Upper lobe of right lung (tissue), 1 donor: Measurements from ENCODE around the gene SGMS1. TPM values are rescaled to one million over a fixed set of nuclear protein-coding genes. Genes with fewer than 3 reads are reported as not detected.
A peak's percentile ranks its signal among the peaks of the same experiment; 100 is the strongest.

Experiments
- ATAC-seq: fragments of 200-7000 bp; cut with Tn5 transposase; one replicate; pipeline ENCODE4 v1.9.1; 2020; ENCODE audit warnings: mild to moderate bottlenecking, moderate library complexity
- DNase-seq: peaks from one replicate; pipeline ENCODE4 v3.0.0-alpha.2; 2020
- H3K27ac ChIP-seq: fragments of 200-600 bp; one replicate; pipeline ENCODE4 v1.8.0; 2022
- H3K27me3 ChIP-seq: fragments of 200-600 bp; one replicate; pipeline ENCODE4 v1.8.0; 2022; ENCODE audit warnings: mild to moderate bottlenecking
- H3K36me3 ChIP-seq: fragments of 200-600 bp; one replicate; pipeline ENCODE4 v1.8.0; 2022
- H3K4me1 ChIP-seq: fragments of 200-600 bp; one replicate; pipeline ENCODE4 v1.8.0; 2022
- H3K4me3 ChIP-seq: fragments of 200-600 bp; one replicate; pipeline ENCODE4 v1.8.0; 2022; ENCODE audit warnings: mild to moderate bottlenecking
- H3K9me3 ChIP-seq: fragments of 200-600 bp; one replicate; pipeline ENCODE4 v1.8.0; 2022
- CTCF ChIP-seq: fragments of 200-600 bp; IDR thresholded peaks from one replicate; pipeline ENCODE4 v1.8.0; 2022; ENCODE audit warnings: antibody characterized with exemption
- intact Hi-C: fragments of 100-400 bp; cut with DNase I; formaldehyde crosslinking; loops from one replicate; pipeline ENCODE4 v1.11.0; 2022
- total RNA-seq: library from RNA; stranded (reverse); fragmentation: NEBNext Ultra II Directional; extraction: Animal tissue kit (Norgen Biotek cat#: 25700); gene quantifications from one replicate; pipeline ENCODE4 v1.2.1, GENCODE V29; 2021
- donor health status: DM: no; HTN: yes; CAD: no; lungs with severe emphysema.

The SGMS1 gene
- total RNA-seq, 1 donor from 2014 or later: 73.1 TPM

DNA sequence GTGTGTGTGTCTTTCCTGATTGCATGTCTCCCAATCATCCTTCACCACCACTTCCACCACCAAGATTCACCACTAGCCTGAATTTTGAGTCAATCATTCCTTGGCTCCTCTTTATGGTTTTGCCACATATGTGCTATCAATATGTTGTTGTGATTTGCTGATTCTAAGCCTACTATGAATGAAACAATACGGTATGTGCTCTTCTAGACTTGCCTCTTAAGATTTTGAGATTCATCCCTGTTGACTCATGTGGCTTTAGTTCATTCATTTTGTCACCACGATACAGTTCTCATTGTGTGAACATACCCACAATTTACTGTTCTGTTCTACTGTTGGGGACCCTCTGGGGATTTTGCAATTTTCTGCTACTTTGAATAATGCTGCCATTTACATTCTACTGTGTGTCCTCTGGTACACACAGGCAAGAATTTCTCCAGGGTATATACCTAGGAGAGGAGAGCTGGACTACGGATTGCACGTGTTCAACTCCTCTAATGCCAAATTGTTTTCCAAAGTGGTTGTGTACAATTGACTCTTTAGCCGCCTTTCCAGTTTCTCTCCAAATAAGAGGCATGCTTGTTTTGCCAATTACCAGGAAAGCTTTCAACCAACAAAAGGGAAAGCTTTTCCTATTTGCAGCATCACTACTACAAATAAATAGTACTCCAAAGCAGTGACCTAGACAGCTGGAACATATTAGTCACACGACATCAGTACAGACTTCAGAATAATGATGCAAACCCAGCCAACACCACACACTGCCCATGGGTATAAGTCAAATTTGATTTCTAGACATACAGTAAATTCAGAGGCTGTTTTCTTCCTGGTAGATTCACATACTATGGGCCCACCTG, 30.0 kb downstream of the SGMS1 start:
- H3K4me3 ChIP-seq: no peak overlapping the region
- no peaks in the 10 kb centered on the region for H3K27me3 ChIP-seq
- no peak overlapping the region for H3K27ac ChIP-seq
- DNase-seq (no peak), ATAC-seq (no peak)
- intact Hi-C loops: no loop called here
- peaks cover 6% of the 10 kb centered on the region for H3K4me1 ChIP-seq
- no peaks in the 10 kb centered on the region for H3K9me3 ChIP-seq
- peaks cover 8% of the 10 kb centered on the region for H3K36me3 ChIP-seq
- TF ChIP-seq CTCF: no peak

DNA sequence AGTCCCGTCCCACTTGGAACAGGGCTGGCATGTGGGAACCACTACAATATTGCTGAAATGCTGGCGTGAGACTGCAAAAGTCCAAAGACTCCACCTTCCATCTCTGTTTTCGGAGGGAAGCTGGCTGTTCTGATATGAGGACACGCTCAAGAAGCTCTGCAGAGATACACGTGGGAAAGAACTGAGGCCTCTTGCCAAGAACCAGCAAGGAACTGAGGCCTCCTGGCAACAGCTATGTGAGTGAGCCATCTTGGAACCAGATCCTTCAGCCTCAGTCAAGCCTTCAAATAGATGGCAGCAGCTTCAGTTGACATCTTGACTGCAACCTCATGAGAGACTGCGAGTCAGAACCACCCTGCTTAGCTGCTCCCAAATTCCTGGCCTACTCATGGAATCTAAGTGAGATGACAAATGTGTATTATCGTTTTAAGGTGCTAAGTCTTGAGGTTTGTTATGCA, 30.8 kb downstream of the SGMS1 start:
- H3K36me3 ChIP-seq: peaks cover 8% of the 10 kb centered on the region
- ATAC-seq: no peak
- intact Hi-C loops: no loop called here
- DNase-seq: no peak
- H3K27ac ChIP-seq: no peak overlapping the region
- TF ChIP-seq CTCF: no peak
- H3K4me1 ChIP-seq: peaks cover 6% of the 10 kb centered on the region
- H3K4me3 ChIP-seq: no peak overlapping the region
- H3K9me3 ChIP-seq: no peaks in the 10 kb centered on the region
- H3K27me3 ChIP-seq: no peaks in the 10 kb centered on the region

DNA sequence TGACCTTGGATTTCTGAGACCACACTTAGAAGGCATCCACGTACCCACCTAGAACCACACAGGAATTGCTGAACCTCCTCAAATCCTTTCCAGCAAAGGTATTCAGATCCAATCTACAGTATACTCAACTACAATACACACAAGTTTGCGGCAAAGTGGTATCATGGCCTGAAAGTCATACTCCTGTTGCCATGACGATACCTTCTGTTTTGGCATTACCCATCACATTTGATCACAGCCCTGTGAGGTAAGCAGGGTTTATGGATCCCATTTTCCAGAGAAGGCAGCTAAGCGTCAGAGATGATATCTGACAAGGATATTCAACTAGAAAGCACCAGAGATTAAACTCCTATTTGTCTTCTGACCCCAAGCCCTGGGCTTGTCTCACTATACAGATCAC, 32.8 kb downstream of the SGMS1 start:
- no peak for TF ChIP-seq CTCF
- no peak for ATAC-seq
- H3K4me3 ChIP-seq: no peak overlapping the region

GRCh38 chr10:50586740-50587088, 37.0 kb downstream of the SGMS1 start:
- Histone ChIP-seq H3K27ac (no peak overlapping the region), H3K27me3 (no peaks in the 10 kb centered on the region), H3K9me3 (no peaks in the 10 kb centered on the region), H3K4me3 (no peak overlapping the region), H3K4me1 (no peaks in the 10 kb centered on the region), H3K36me3 (peaks cover 8% of the 10 kb centered on the region)
- no peak for DNase-seq
- intact Hi-C loops: no loop called here
- ATAC-seq: no peak
- no peak for TF ChIP-seq CTCF

More for the DNA sequence above, 32.8 kb downstream of the SGMS1 start:
- Histone ChIP-seq H3K36me3 (peaks cover 8% of the 10 kb centered on the region), H3K27me3 (no peaks in the 10 kb centered on the region), H3K4me1 (no peaks in the 10 kb centered on the region), H3K9me3 (no peaks in the 10 kb centered on the region), H3K27ac (no peak overlapping the region)
- DNase-seq: no peak
- intact Hi-C loops: no loop called here

DNA sequence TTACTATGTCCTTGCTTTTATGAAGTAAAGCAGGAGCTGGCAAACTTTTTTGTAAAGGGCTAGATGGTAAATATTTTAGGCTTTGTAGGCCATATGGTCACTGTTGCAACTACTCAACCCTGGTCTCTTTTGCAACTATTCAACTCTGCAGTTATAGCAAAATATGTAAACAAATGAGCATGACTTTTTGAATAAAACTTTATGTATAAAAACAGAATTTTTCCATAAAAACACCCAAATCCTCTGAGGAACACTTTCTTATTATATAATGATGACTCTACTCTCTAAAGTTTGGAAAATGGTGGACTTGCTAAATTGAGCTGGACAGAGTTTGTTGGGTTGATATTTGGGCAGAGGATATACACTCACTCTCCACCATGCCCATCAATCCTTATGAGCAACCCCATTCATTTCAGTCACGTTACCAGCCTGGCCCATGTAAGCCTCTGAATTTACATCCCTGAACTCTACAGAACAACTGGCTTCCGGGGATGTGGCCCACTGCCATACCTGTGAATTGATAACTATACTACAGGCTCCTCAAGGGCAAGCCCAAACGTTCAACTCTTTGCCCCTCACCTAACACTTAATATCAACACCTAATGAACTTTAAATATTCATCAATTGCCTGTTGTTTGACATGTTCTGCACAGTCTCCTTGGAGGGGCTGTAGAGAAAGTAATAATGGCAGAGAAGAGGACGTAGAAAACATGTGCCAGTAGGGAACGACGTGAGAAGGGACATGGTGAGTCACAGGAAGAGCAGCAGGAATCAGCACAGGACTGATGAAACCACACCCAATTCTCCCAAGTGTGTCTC, 37.6 kb downstream of the SGMS1 start:
- no peak for TF ChIP-seq CTCF
- ATAC-seq (peak; percentile 60), DNase-seq (no peak)
- intact Hi-C loops: no loop called here
- H3K27me3 ChIP-seq: no peaks in the 10 kb centered on the region
- peaks cover 8% of the 10 kb centered on the region for H3K36me3 ChIP-seq
- no peaks in the 10 kb centered on the region for H3K9me3 ChIP-seq
- H3K4me1 ChIP-seq: no peaks in the 10 kb centered on the region
- no peak overlapping the region for H3K27ac ChIP-seq
- H3K4me3 ChIP-seq: no peak overlapping the region
